Mucosa of descending colon (tissue), 3 donors: Measurements from ENCODE around the gene BBLN. TPM values are rescaled to one million over a fixed set of nuclear protein-coding genes. Genes with fewer than 3 reads are reported as not detected.
A peak's percentile ranks its signal among the peaks of the same experiment; 100 is the strongest.

ENCODE experiments used
- ATAC-seq: fragments of 200-7000 bp; cut with Tn5 transposase; one replicate; pipeline ENCODE4 v1.9.1; 2020; ENCODE audit warnings: mild to moderate bottlenecking, moderate library complexity
- DNase-seq, 3 donors: peaks; one replicate each; pipeline ENCODE4 v3.0.0-alpha.2; 2020
- H3K36me3 ChIP-seq: fragments of 200-600 bp; one replicate; pipeline ENCODE4 v1.8.0; 2021; ENCODE audit warnings: low read depth, mild to moderate bottlenecking
- H3K4me1 ChIP-seq: fragments of 200-600 bp; one replicate; pipeline ENCODE4 v1.8.0; 2021; ENCODE audit warnings: low read depth, mild to moderate bottlenecking
- H3K4me3 ChIP-seq: fragments of 200-600 bp; one replicate; pipeline ENCODE4 v1.8.0; 2021; ENCODE audit warnings: mild to moderate bottlenecking
- H3K9me3 ChIP-seq: fragments of 200-600 bp; one replicate; pipeline ENCODE4 v1.8.0; 2021; ENCODE audit warnings: mild to moderate bottlenecking
- intact Hi-C, 2 donors: fragments of 100-400 bp; cut with DNase I in 1 of 2; cut with micrococcal nuclease in 1 of 2; formaldehyde crosslinking; loops; one replicate each; pipeline versions ENCODE4 v1.11.0 to v1.11.1; 2022; cut with DNase I, micrococcal nuclease
- total RNA-seq, 3 donors: library from RNA; stranded (reverse); fragmentation: NEBNext Ultra II Directional in 2 of 3; extraction: Animal tissue kit (Norgen Biotek cat#: 25700) in 2 of 3; gene quantifications; one replicate each; pipeline versions ENCODE4 v1.2.1 to v1.2.4, GENCODE V29; 2021 to 2023
- TF ChIP-seq, protein P1 (sequence below): fragments of 200-600 bp; IDR thresholded peaks from one replicate; pipeline ENCODE4 v1.8.0; 2022; ENCODE audit warnings: antibody characterized with exemption, mild to moderate bottlenecking
- donor health status: DM: no; HTN: no; CAD: no; lungs with moderate emphysema.
- donor health status: DM: no; HTN: no; CAD: no.
- donor health status: DM: no; HTN: yes; CAD: no.

Gene BBLN
- total RNA-seq, 3 donors from 2014 or later, result 33.7 to 46.8 (median 37.6) TPM

DNA sequence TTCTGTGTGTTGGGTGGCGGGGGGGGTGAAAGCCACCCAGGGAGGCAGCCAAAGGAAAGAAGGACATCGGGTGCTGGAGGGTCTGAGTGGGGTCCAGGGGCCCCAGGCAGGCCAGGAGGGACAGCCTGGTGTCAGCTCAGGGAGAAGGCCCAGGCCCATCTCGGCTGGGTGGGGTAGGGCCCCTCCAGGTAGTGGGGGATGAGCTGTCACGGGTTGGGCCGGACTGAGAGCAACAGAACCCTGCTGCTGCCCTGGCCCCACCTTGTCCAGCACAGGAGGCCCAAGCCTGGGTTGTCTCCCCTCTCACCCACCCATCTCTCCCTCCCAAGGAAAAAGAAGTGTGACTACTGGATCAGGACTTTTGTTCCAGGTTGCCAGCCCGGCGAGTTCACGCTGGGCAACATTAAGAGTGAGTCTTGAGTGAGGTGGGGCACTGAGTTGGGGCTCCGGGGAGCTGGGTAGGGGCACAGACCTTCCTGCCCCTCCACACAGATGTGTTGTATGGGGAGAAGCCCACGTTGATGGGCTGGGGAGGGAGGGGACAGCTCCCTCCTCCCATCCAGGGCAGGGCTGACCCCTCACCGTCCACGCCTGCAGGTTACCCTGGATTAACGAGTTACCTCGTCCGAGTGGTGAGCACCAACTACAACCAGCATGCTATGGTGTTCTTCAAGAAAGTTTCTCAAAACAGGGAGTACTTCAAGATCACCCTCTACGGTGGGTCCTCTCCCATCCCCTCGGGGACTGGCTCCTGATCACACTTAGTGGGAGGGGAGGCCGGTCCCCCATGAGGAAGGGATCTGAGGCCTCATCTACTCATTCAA lies 8.5 kb upstream of the BBLN start:
- intact Hi-C loops, result no loop called here
- ATAC-seq, result no peak
- DNase-seq, result peak in 2 of 3 donors; percentile 25 to 50
- Histone ChIP-seq H3K9me3 (no peaks in the 10 kb centered on the region), H3K4me3 (no peak overlapping the region), H3K36me3 (no peaks in the 10 kb centered on the region), H3K4me1 (peaks cover 21% of the 10 kb centered on the region)
- TF ChIP-seq, protein P1, sequence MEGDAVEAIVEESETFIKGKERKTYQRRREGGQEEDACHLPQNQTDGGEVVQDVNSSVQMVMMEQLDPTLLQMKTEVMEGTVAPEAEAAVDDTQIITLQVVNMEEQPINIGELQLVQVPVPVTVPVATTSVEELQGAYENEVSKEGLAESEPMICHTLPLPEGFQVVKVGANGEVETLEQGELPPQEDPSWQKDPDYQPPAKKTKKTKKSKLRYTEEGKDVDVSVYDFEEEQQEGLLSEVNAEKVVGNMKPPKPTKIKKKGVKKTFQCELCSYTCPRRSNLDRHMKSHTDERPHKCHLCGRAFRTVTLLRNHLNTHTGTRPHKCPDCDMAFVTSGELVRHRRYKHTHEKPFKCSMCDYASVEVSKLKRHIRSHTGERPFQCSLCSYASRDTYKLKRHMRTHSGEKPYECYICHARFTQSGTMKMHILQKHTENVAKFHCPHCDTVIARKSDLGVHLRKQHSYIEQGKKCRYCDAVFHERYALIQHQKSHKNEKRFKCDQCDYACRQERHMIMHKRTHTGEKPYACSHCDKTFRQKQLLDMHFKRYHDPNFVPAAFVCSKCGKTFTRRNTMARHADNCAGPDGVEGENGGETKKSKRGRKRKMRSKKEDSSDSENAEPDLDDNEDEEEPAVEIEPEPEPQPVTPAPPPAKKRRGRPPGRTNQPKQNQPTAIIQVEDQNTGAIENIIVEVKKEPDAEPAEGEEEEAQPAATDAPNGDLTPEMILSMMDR, result no peak

GRCh38 chr9:128152133-128153059 lies 7.7 kb upstream of the BBLN start:
- TF ChIP-seq, protein P1, result no peak
- peak in 2 of 3 donors; percentile 22 to 45 for DNase-seq
- intact Hi-C loops, result no loop called here

DNA sequence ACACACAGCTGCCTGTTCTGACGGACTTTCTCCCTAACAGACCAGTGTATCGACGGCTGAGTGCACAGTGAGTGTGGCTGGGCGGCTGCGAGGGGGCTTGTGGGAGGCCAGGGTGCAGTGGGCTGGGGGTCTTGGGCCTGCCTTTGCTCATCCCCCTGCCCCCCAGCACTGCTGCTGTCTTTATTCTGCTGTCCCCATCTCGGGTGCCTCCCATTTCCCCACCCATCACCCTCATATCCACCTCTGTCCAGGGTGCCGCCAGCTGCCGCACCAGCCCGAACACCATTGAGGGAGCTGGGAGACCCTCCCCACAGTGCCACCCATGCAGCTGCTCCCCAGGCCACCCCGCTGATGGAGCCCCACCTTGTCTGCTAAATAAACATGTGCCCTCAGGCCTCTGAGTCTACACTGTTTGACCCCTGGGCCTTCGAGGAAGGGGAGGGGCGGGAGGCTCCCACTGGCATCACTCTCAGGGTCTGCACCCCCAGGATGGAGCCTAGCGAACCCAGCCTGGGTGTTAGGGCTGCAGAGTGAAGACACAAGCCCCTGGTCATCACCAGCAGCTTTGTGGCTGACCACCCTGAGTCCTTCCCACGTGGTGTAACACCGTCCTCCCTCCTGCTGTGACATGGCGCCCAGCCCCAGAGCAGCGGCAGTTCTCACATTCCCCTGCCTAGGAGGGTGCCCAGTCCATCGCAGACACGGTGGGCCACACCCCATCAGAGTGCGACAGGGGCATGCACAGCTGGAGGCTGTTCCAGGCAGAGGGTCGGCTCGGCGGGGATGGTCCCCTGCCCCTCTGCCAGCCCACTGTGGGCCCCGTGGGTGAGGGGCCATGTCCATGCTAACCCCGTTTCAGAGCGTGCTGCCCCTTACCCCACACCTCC lies 6.8 kb upstream of the BBLN start:
- Histone ChIP-seq H3K36me3 (no peaks in the 10 kb centered on the region), H3K9me3 (no peaks in the 10 kb centered on the region), H3K4me3 (no peak overlapping the region), H3K4me1 (peaks cover 19% of the 10 kb centered on the region)
- TF ChIP-seq, protein P1, result no peak
- DNase-seq (peak in 2 of 3 donors; percentile 25 to 46), ATAC-seq (no peak)
- intact Hi-C loops, result no loop called here

More at GRCh38 chr9:128152133-128153059, 7.7 kb upstream of the BBLN start:
- ATAC-seq, result no peak
- no peaks in the 10 kb centered on the region for H3K36me3 ChIP-seq
- H3K4me3 ChIP-seq, result no peak overlapping the region
- H3K9me3 ChIP-seq, result no peaks in the 10 kb centered on the region
- peaks cover 21% of the 10 kb centered on the region for H3K4me1 ChIP-seq

- ATAC-seq (no peak), DNase-seq (peak in 2 of 3 donors; percentile 18 to 45)
- Histone ChIP-seq H3K4me3 (no peak overlapping the region), H3K36me3 (no peaks in the 10 kb centered on the region), H3K9me3 (no peaks in the 10 kb centered on the region), H3K4me1 (peaks cover 11% of the 10 kb centered on the region)
- intact Hi-C loops, result no loop called here
- TF ChIP-seq, protein P1, result no peak
These were observed 5.9 kb upstream of the BBLN start for GRCh38 chr9:128153947-128154695.
